Breast epithelium (tissue), 4 donors: ENCODE measurements around the gene MSGN1. TPM values are rescaled to one million over a fixed set of nuclear protein-coding genes. Genes with fewer than 3 reads are reported as not detected.

ENCODE experiments used
- DNase-seq, 2 donors: peaks; one replicate each; pipeline ENCODE4 v3.0.0-alpha.2; 2019; ENCODE audit warnings: low spot score in 2 of 2
- H3K27ac ChIP-seq, 2 donors: fragments of 200-600 bp; sonication (generic) in 1 of 2; one replicate each; pipeline ENCODE4 v1.5.1; 2016 to 2019; ENCODE audit warnings: mild to moderate bottlenecking in 1 of 2
- H3K27me3 ChIP-seq, 2 donors: fragments of 200-600 bp; sonication (generic) in 1 of 2; one replicate each; pipeline versions ENCODE4 v1.5.1 to v1.6.0; 2017 to 2019; ENCODE audit warnings: control low read depth in 1 of 2, mild to moderate bottlenecking in 1 of 2
- H3K36me3 ChIP-seq: fragments of 200-600 bp; one replicate; pipeline ENCODE4 v1.5.1; 2019
- H3K4me1 ChIP-seq, 2 donors: fragments of 200-600 bp; sonication (generic); one replicate each; pipeline ENCODE4 v1.5.1; 2016 to 2019; ENCODE audit warnings: control low read depth in 1 of 2
- H3K4me3 ChIP-seq, 3 donors: fragments of 200-600 bp; sonication (generic); 1 replicate in 2 of 3; 2 replicates in 1 of 3; pipeline ENCODE4 v1.5.1; 2016 to 2019; ENCODE audit warnings: mild to moderate bottlenecking in 3 of 3, moderate library complexity in 2 of 3
- H3K9me3 ChIP-seq, 2 donors: fragments of 200-600 bp; sonication (generic) in 1 of 2; one replicate each; pipeline ENCODE4 v1.5.1; 2016 to 2019; ENCODE audit warnings: control low read depth in 1 of 2
- POLR2A ChIP-seq: fragments of 450-650 bp; IDR thresholded peaks from one replicate; pipeline ENCODE4 v1.6.1; 2016; ENCODE audit warnings: antibody characterized with exemption, mild to moderate bottlenecking, moderate library complexity
- POLR2AphosphoS5 ChIP-seq, 3 donors: sonication (generic); formaldehyde crosslinking; IDR thresholded peaks; one replicate each; pipeline ENCODE4 v1.6.1; 2017; ENCODE audit warnings: antibody characterized with exemption in 3 of 3
- intact Hi-C: fragments of 100-400 bp; cut with DNase I; formaldehyde crosslinking; loops from one replicate; pipeline ENCODE4 v1.15.1; 2023; ENCODE audit warnings: low total_unique reads
- total RNA-seq, 3 donors: library from RNA; depleted of rRNA; stranded (reverse); fragments of >200 nt; gene quantifications; one replicate each; pipeline ENCODE4 v1.1.0, GENCODE V29; 2016
- TF ChIP-seq, protein P1 (sequence below), 3 donors: fragments of 450-650 bp; IDR thresholded peaks; one replicate each; pipeline ENCODE4 v1.5.1; 2016 to 2017; ENCODE audit warnings: antibody characterized with exemption in 3 of 3, mild to moderate bottlenecking in 3 of 3, moderate library complexity in 3 of 3

The MSGN1 gene
- total RNA-seq, 3 donors from 2014 or later: not detected

DNA sequence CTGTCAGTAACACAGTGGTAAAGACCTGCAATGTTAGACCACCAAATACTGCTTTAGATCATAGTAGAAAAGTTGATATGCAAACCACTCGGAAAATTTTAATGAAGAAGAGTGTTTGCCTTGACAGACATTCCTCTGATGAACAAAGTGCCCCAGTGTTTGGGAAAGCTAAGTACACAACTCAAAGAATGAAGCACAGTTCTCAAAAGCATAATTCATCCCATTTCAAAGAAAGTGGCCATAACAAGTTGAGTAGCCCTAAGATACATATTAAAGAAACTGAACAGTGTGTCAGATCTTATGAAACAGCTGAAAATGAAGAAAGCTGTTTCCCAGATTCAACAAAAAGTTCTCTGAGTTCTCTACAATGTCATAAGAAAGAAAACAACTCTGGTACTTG lies 34.8 kb upstream of the MSGN1 start:
- intact Hi-C loops: loop anchor here (5.0 kb wide), 1 partner anchor 584 kb away; no protein-coding TSS in a partner anchor
- H3K4me3 ChIP-seq: no peak overlapping the region
- DNase-seq: no peak
- no peak for TF ChIP-seq POLR2A
- no peak for TF ChIP-seq POLR2AphosphoS5 (IDR thresholded peaks at IDR 0.05)
- TF ChIP-seq, protein P1, sequence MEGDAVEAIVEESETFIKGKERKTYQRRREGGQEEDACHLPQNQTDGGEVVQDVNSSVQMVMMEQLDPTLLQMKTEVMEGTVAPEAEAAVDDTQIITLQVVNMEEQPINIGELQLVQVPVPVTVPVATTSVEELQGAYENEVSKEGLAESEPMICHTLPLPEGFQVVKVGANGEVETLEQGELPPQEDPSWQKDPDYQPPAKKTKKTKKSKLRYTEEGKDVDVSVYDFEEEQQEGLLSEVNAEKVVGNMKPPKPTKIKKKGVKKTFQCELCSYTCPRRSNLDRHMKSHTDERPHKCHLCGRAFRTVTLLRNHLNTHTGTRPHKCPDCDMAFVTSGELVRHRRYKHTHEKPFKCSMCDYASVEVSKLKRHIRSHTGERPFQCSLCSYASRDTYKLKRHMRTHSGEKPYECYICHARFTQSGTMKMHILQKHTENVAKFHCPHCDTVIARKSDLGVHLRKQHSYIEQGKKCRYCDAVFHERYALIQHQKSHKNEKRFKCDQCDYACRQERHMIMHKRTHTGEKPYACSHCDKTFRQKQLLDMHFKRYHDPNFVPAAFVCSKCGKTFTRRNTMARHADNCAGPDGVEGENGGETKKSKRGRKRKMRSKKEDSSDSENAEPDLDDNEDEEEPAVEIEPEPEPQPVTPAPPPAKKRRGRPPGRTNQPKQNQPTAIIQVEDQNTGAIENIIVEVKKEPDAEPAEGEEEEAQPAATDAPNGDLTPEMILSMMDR (IDR thresholded peaks at IDR 0.05): no peak
- H3K27me3 ChIP-seq: no peaks in the 10 kb centered on the region
- no peak overlapping the region for H3K27ac ChIP-seq
- no peaks in the 10 kb centered on the region for H3K4me1 ChIP-seq
- no peaks in the 10 kb centered on the region for H3K36me3 ChIP-seq
- H3K9me3 ChIP-seq: no peaks in the 10 kb centered on the region

DNA sequence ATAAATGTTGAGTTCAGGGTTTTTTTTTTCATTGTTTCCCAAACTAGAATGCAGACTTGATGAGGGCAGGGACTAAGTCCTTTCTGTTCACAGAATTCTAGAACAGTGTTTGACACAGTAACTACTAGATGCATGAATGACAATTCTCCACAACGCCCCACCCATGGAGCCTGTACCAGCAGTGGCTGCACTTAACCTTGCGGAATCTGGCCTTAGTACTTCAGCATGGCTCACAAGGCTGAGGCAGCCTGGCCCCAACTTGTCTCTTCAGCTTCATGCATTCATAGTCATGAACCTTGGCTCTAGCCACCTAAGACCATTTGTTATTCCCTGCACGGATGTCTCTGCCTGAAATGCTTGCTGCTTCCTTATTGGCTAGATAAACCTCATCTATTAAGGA lies 29.5 kb upstream of the MSGN1 start:
- TF ChIP-seq POLR2A: no peak
- no peak for TF ChIP-seq POLR2AphosphoS5 (IDR thresholded peaks at IDR 0.05)
- TF ChIP-seq, protein P1 (IDR thresholded peaks at IDR 0.05): no peak
- intact Hi-C loops: no loop called here
- no peak overlapping the region for H3K4me3 ChIP-seq
- H3K9me3 ChIP-seq: no peaks in the 10 kb centered on the region
- no peak overlapping the region for H3K27ac ChIP-seq
- no peaks in the 10 kb centered on the region for H3K36me3 ChIP-seq
- no peaks in the 10 kb centered on the region for H3K27me3 ChIP-seq
- no peak for DNase-seq
- H3K4me1 ChIP-seq: no peaks in the 10 kb centered on the region

DNA sequence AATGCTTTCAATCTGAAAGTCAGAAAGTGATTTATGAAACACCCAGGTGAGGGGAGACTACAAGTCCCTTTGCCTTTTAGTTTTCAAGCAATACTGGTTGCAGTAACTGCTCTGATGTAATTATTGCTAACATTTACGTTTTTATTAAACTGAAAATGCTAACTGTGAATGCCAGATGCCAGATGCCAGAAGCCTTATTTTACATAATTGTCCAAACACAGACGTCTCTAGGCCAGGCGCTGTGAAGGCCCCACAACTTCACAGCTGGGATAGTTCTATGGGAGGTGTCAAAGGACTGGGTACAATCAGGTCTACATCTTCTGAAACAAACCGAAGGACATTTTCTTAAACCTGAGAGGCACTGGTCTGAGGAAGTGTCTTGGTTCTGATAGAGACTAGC lies 27.5 kb upstream of the MSGN1 start:
- DNase-seq: no peak
- no peak overlapping the region for H3K4me3 ChIP-seq
- no peaks in the 10 kb centered on the region for H3K36me3 ChIP-seq
- H3K27me3 ChIP-seq: no peaks in the 10 kb centered on the region
- H3K27ac ChIP-seq: no peak overlapping the region
- H3K9me3 ChIP-seq: no peaks in the 10 kb centered on the region
- TF ChIP-seq POLR2AphosphoS5 (IDR thresholded peaks at IDR 0.05) (no peak), POLR2A (no peak)
- TF ChIP-seq, protein P1 (IDR thresholded peaks at IDR 0.05): no peak
- intact Hi-C loops: no loop called here
- no peaks in the 10 kb centered on the region for H3K4me1 ChIP-seq

DNA sequence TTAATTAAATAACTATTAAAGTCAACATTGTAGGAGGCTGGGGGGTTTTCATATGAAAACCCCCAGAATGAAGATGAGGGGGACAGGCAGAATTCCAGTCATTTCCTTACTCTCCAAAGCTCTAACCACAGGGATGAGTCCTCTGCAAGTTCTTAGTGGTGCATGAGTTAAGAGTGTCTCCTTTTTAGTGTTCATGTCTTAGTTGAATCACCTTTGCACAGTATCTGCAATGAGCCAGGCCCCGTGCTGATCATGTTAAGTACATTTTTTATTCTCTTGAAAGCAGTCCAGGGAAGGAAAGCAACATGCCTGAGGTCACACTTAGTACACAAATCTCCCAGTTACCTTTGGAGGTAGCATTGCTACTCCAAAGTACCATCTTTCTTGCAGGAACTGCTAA lies 25.7 kb upstream of the MSGN1 start:
- Histone ChIP-seq H3K27me3 (no peaks in the 10 kb centered on the region), H3K4me1 (no peaks in the 10 kb centered on the region), H3K4me3 (no peak overlapping the region), H3K36me3 (no peaks in the 10 kb centered on the region), H3K27ac (no peak overlapping the region), H3K9me3 (no peaks in the 10 kb centered on the region)
- no peak for DNase-seq
- no peak for TF ChIP-seq POLR2AphosphoS5 (IDR thresholded peaks at IDR 0.05)
- intact Hi-C loops: no loop called here

DNA sequence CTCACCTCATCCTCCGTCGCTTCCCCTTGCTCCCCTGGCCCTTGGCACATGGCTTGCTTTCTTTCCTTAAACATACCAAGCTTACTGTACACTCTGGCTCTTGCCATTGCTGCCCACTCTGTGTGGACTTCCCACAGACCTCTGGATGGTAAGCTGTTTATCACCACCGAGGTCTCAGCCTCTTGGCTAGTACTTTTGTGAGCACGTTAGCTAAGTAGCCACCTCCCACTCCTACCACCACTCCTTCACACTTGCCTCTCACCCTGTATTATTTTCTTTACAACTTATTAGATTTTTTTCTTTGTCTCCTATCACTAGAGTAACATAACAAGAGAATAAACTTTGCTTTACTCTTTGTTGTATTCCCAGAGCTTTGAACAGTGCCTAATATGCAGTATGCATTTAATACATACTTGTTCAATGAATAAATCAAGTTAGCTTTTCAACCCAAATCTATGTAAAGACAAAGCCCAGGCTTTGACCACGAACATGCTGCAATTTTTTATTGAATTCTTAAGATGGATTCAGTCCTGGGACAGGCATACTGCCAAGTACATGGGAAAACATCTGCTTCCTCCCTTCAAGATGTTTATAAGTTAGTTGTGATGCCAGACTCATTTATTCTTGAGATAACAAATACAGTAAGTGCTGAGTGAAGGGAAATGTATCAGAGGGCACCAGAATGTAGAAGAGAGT lies 25.0 kb upstream of the MSGN1 start:
- Histone ChIP-seq H3K36me3 (no peaks in the 10 kb centered on the region), H3K9me3 (no peaks in the 10 kb centered on the region), H3K4me3 (no peak overlapping the region), H3K4me1 (no peaks in the 10 kb centered on the region), H3K27ac (no peak overlapping the region), H3K27me3 (no peaks in the 10 kb centered on the region)
- intact Hi-C loops: no loop called here
- TF ChIP-seq POLR2A: no peak
- TF ChIP-seq, protein P1 (IDR thresholded peaks at IDR 0.05): no peak
- no peak for TF ChIP-seq POLR2AphosphoS5 (IDR thresholded peaks at IDR 0.05)
- no peak for DNase-seq

DNA sequence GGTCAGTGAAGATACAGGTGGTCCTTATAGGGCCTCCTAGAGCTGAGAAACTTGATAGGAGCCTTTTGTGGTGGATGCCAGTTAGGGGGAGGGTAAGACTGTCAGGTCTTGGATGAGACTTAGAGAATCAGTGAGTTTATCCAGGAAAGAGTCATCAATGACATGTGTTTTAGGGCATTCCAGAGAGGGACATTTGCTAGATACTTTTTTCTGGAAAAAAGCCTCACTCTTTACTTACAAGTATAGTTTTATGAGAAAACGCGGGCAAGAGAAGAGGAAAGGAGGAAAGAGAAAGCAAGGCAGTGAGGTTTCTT lies 24.5 kb upstream of the MSGN1 start:
- intact Hi-C loops: no loop called here
- TF ChIP-seq POLR2AphosphoS5 (IDR thresholded peaks at IDR 0.05): no peak
- TF ChIP-seq, protein P1 (IDR thresholded peaks at IDR 0.05): no peak
- no peak for TF ChIP-seq POLR2A

More for the DNA sequence above, 24.5 kb upstream of the MSGN1 start:
- no peaks in the 10 kb centered on the region for H3K27me3 ChIP-seq
- H3K36me3 ChIP-seq: no peaks in the 10 kb centered on the region
- no peak overlapping the region for H3K27ac ChIP-seq
- no peaks in the 10 kb centered on the region for H3K9me3 ChIP-seq
- H3K4me1 ChIP-seq: no peaks in the 10 kb centered on the region
- no peak for DNase-seq
- no peak overlapping the region for H3K4me3 ChIP-seq
